Stimulated activated CD8-positive, alpha-beta memory T cell treated with anti-CD3 and anti-CD28 coated beads, Interleukin-4, amount 100 ng/mL, for 1 hour (primary cell): Measurements from ENCODE around the gene UQCR10.
"Not testable (repeated sequence)": the region's sequence is repeated elsewhere in the genome, so short reads cannot be mapped to it uniquely, and the experiment has no call there.

Experiments
- DNase-seq, 2 donors: peaks; one replicate each; pipeline ENCODE4 v3.0.0-alpha.2; 2020; ENCODE audit warnings: low read depth in 2 of 2, low spot score in 1 of 2

The UQCR10 gene

DNA sequence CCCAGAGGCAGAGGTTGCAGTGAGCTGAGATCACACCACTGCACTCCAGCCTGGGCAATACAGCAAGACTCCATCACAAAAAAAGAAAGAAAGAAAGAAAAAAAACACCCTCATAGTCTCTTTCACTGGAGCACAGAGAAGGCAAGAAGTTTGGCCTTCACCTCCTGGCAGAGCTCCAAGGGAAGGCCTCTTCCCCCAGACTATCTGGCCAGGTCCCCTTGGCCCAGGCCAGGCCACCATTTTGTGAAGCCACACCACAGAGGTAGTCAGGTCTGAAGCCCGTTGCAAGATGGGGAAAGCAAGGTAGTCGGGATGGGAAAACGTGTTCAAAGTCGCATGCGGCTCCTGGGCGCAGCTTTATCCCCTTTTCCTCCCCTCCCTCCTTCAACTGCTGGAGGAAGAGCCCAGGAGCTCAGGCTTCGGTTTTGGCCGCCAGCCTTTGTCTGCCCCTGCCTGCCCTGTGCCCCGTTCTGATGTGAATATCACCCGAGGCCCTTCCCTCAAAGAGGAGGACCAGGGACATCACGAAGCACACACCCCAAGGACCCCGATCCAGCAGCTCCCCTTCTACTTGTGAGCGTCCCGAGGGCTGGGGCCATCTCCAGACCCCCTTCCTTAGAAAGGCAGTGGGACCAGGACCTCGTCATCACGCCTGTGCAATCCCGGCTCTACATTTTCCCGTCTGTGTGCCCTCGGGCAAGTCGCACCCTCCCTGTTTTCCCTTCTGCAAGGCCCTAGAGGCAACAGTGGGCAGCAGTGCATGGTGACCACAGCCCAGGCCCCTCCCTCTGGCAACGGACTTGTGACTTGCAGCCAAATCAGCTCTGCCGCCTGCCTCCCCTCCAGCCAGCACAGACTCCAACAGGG is 29.7 kb upstream of the UQCR10 start:
- DNase-seq: no peak

DNA sequence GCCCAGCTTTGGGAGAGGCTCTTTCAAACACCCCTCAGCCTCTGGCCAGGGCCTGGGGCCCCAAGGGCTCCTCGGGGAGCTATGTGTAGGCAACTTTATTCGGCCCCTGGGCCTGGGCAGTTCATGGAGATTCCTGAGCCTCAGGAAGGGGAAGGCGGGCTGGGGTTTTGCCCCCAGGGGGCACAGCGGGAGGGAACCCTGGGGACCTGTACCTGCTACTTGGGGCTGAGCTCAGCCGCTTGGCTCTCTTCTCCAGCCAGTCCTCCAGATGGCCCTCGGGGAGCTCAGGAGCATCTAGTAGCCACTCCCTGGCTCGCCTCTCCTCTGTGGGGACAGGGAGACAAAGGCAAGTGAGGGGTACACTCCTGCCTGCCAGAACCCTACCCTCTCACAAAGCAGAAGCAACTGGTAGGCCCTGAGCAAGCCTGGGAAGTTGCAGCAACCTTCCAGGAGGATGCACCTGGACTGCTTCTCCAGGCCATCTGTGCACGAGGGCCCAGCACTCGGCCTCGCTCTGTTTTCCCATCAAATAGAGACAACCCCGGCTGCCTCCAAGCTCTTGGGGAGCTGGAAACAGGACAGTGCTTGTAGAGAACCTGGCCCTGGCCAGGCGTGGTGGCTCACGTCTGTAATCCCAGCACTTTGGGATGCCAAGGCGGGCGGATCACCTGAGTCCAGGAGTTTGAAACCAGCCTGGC is 28.9 kb upstream of the UQCR10 start:
- no peak for DNase-seq

DNA sequence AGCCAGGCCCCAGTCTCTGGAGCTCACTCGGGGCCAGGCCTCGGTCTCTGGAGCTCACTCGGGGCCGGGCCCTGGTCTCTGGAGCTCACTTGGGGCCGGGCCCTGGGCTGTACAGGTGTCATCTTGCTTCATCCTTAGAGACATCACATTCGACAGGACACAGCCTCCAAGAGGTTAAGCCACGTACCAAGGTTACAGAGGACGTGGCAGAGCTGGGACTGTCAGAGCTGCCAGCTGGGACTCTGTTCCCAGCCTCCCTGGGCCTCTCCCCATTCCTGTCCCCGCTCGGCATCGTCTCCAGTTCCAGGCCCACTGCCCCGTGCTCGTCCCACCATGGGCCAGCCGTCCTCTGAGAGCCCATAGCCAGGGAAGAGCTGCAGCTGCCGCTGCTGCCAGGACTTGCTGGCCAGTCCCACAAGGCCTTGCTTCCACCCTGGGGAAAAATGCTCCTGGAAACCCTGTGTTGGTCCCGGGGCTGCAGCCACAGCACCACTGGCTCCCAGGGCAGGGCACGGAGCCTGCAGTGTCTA is 27.8 kb upstream of the UQCR10 start:
- no peak for DNase-seq

DNA sequence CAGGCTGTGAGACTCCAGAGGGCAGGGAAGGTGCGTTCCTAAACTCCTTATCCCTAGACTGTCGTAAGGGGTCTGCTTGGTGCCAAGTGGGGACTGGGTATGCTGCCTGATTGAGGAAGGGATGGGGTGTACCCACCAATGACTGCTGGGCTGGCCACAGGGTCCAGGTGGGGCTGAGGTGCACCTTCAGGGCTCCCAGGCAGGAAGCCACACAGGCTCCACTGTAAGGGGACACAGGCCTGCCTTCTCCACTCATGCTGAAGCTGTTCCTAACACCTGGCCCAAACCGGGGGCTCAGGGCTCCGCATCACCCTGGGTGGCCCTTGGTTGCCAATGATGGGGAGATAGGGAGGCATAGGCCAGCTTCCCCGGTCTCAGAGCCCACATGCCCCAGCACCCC is 27.0 kb upstream of the UQCR10 start:
- DNase-seq: no peak

DNA sequence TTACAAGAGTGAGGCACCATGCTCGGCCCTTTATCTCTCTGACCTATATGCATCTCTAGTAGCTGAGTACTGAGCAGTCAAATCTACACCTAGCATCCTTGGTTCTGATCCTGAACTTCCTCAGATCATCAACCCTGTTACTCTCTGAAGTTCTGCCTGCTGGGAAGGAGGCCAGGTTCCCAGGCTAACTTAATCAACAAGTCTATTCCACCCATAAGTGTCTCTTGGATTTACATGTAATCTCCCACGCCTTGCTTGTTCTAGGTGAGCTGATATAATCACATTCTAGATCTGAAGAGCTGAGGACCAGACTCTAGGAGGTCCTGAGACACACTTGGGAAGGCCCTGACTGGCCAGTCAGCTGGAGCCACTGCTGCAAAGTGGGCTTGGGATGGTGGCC is 25.2 kb upstream of the UQCR10 start:
- no peak for DNase-seq

DNA sequence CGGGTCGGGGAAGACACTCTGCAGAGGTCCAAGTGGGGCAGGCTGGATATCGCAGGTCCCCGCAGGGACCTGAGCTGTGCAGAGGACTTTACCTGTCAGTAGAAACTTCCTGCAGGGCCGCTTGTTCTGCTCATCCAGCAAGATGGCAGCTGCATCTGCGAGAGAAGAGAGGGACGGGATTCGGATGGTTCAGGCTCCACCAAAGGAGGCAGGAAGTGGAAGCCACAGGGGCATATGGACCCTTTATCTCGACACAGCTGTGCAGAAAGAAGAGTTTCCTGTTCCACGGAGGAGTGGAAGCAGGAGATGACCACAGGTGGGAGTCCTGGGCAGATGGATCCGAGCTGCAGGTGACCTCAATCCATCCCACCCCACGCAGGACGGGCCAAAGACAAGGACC is 24.8 kb upstream of the UQCR10 start:
- no peak for DNase-seq

DNA sequence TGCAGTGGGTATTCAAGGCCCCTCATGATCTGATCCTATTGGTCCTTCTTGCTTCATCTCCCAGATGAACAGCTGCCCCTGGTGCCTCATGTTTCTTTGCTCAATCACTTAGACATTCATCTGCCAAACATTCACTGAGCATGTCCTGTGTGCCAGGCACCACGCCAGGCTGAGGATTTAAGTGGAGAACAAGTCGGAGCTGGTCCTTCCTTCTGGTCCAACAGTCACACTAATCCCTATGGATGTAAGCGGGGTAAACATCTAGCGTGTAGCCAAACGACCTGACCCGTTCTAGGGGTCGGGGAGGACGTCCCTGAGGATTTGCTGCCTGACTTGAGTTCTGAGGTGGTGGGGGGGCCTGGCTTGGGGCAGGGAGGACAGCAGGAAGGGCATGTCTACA is 22.3 kb upstream of the UQCR10 start:
- DNase-seq: no peak

DNA sequence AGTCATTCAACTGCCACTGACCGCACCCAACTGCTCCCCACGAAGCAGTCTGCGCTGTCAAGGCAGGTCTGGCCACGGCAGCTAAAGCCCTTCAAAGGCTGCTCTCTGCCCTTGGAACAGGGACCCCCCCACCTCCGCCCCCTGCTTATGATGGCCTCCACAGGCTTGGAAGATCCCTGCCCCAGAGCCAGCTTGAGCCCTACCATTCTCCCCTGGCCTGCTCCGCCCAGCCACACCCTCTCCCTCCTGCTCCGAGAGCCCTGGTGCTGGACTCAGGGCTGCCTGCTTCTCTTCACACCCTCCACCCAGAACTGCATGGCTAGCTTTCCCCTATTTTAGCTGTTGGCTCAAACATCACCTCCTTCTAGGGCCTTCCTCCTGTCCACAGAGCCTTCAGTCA is 19.3 kb upstream of the UQCR10 start:
- DNase-seq: no peak

DNA sequence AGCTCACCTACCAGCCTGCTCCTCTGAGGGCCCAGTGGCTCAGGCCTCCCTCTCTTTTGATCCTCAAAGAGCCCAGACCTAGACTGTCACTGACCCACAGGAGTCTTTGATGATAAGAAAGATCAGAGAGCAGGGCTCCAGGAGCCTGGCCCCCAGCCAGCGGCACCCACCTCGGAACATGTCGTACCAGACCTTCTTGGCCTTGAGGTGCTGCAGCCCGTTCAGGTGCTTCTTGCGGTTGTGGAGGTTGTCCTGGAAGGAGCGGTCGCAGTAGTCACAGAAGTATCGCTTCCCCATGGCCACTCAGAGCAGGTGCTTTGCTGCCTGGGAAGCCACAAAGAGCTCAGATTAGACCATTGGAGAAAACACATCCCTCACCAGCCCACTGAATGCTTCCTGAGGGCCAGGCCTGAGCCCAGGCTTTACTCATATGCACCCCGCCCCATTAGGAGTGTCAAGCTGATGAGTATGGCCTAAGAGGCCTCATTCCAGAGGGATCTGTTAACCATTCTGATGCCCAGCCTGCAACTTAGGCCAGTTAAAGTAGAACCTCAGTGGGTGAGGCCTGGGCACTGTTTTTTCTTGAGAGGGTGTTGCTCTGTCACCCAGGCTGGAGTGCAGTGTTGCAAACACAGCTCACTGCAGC is 18.8 kb upstream of the UQCR10 start:
- no peak for DNase-seq

DNA sequence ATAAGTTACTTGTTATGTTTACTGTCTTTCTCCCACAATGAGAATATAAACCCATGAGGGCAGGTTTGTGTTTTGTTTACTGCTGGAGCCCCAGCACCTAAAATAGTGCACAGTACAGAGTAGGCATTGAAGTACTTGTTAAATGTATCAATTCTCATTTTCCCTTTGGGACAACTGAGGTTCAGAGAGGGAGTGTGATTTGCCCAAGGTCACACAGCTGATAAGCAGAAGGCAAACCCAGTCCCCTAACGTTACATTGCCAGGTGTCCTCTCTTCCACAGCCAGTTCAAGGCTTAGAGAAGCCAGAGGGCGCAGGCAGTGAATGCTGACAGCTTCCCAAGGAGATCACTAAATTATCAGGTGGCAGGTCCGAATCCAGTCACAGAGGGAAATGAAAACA is 17.1 kb upstream of the UQCR10 start:
- no peak for DNase-seq

DNA sequence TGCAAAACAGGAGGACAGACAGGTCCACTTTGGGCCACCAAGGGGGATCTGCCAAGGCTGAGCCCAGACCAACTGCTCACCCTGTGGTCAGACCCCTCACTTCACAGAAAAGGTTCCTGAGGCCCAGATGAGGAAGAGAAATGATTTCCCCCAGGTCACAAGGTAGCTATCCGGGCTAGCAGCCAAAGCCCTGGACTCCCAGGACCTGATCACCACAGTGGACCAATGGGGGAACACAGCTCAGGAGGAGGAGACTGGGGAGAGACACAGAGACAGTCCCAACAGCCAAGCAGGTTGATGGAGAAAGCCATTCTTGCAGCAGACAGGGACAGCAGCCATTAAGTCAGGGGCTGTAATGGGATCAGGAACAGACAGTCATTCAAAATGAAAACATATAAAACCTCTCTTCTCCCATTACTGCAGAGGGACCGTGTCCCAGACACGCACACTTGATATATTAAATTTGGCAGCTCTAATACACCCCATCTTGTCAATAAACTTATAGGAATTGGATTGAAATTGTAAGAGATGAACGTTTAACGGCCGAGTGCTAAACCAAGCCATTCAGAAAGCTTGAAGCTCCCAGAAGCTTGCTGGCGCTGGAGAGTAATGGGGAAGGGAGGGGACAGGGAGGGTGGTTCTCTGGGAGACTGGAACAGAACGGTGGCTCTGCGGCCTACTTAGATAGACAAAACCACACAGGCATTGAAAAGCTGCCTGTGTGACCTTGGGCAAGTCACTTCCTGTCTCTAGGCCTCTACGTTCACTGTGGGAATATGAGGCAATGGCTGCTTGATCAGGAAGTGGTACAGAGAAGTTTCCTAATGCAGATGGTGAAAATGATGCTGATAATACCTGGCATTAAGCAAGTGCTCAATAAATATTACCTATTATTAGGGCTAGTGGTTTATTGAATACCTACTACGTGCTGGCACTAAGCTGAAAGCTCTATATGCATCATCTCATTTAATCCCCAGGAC is 16.3 kb upstream of the UQCR10 start:
- no peak for DNase-seq

DNA sequence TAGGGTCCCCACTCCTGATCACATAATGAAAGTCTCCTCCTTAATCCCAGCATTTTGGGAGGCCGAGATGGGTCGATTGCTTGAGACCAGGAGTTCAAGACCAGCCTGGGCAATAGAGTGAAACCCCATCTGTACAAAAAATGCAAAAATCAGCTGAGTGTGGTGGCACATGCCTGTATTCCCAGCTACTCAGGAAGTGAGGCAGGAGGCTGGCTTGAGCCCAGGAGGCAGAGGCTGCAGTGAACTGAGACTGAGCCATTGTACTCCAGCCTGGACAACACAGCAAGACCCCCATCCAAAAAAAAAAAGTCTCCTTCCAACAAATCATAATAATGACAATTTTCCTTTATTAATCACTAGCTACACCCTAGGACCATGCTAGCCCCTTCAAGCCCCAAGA is 15.5 kb upstream of the UQCR10 start:
- no peak for DNase-seq

DNA sequence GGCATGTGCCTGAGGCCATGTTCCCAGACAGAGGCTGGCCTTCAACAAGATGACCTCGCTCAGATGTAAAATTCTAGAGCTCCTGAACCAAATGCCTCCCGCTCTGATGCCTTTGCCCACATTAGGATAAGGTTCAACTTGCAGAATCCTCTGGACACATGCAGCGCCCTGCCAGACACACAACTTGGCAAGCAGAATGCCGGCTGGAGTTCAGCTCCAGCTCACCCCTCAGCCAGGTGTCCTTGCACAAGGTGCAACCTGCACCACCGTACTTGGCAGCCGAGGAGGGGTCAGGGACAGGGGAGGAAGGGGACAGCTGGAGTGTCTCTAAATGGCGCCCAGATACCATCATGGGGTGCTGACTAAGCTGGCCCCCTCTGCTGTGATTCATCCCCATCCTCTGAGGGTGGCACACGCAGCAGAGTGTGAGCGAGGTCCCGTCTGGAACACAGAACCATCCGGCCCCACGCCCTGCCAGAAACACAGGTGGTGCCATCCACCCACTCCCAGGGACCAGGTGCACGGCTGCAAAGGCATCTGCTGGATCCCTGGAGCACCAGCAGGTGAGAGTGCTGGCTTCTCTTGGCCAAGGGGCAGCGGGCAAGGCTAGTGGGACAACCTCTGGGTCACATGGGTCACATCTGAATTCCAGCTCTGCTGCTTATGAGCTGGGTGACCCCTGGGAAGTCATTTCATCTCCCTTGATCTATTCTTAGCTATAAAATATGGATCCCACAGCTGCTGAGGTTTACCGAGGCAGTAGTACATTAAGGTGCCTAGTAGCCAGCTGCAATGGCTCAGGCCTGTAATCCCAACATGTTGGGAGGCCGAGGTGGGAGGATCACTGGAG is 13.1 kb upstream of the UQCR10 start:
- no peak for DNase-seq

DNA sequence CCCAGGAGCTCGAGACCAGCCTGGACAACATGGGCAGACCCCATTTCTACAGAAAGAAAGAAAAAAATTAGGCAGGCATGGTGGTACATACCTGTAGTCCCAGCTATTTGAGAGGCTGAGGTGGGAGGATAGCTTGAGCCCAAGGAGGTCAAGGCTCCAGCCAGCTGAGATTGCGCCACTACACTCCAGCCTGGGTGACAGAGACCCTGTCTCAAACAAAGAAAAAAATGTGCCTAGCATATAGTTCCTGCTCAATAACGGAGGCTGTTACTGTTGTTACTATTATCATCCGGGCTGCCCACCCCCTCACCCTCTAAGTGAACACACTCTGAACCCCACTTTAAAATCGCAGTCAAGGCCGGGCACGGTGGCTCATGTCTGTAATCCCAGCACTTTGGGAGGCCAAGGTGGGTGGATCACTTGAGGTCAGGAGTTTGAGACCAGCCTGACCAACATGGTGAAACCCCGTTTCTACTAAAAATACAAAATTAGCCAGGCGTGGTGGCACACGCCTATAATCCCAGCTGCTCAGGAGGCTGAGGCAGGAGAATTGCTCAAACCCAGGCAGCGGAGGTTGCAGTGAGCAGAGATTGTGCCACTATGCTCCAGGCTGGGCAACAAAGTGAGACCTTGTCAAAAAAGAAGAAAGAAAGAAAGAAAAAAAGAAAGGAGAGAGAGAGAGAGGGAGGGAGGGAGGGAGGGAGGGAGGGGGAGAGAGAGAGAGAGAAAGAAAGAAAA is 12.3 kb upstream of the UQCR10 start:
- DNase-seq: not testable (repeated sequence)

DNA sequence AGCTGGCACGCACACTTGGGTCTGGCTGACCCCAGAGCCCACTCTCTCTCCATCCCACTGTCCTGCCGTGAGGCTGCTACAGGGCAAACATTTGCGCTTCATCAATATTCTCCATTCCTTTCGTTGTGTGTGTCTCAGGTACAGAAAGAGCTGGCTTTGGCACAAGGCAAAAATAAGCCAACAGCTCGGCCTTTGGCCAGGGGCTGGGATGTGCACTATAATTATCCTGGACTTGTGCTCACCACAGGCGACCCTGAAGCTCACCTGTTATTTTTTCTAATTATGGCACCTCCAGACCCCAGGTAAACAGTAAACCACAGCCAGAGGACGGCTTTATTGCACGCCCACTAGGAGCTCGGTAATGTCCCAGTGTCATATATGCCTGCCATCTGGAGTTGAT is 11.3 kb upstream of the UQCR10 start:
- no peak for DNase-seq

DNA sequence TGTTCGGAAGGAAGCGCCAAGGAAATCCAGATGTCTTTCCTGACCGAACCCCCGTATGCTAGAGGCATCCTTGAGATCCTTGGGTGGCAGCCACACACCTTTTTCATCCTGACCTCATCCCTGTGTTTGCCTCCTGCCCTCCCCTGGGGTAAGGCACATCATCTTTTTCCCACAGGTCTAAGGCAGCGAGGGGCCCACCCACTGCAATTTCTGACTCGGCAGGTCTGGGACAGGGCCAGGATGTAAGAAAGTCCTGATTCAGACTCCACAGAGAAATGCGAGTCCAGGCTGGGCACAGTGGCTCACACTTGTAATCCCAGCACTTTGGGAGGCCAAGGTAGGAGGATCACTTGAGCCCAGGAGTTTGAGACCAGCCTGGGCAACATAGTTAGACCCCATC is 10.8 kb upstream of the UQCR10 start:
- no peak for DNase-seq

DNA sequence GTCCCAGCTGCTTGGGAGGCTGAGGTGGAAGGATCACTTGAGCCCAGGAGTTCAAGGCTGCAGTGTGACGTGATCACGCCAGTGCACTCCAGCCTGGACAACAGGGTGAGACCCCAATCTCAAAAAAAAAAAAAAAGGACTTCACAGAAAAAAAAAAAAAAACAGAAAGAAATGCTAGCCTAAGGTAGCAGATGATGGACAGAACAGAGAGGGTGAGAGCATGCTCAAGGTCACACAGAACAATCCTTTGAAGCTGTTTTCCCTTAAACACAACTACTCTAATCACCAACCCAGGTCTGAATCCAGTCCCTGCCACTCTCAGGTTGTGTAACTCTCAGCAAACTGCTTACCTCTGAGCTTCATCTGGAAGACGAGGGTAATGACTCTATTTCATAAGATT is 10.1 kb upstream of the UQCR10 start:
- DNase-seq: no peak

DNA sequence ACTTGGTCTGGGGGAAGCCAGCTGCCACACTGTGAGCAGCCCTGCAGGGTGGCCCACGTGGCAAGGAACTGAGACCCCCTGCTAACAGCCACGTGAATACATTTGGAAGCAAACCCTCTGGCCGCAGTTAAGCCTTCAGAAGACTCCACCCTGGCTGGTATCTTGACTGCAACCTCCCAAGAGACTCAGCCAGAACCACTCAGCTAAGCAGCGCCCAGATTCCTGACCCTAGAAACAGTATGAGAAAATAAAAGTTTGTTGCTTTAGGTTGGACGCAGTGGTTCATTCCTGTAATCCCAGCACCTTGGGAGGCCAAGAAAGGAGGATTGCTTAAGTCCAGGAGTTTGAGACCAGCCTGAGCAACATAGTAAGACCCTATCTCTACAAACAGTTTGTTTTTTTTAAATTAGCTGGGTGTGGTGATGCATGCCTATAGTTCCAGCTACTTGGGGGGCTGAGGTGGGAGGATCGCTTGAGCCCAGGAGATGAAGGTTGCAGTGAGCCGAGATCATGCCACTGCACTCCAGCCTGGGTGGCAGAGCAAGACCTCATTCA is 9.0 kb upstream of the UQCR10 start:
- DNase-seq: no peak

DNA sequence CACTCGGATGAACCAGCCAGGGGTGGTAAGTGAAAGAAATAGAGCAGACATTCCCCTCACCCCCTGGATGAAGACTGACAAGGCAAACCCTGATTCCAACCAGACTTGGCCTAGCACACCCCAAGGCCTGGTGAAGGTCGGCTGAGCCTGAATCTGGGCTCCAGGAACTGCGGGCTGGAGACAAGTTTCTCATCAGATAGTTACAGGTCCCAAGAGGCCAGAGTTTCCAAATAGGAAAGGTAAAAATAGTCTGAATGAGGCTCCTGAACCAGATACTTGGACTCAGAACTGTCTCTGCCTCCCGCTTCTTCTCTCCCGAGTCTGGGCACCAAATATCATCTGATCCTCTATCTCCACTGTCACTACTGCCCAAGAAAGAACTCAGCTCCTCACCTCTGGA is 8.2 kb upstream of the UQCR10 start:
- no peak for DNase-seq
